Breast epithelium (tissue), 4 donors: ENCODE data around the gene HSPBAP1. TPM values are rescaled to one million over a fixed set of nuclear protein-coding genes. Genes with fewer than 3 reads are reported as not detected.

Experiments
- DNase-seq, 2 donors: peaks; one replicate each; pipeline ENCODE4 v3.0.0-alpha.2; 2019; ENCODE audit warnings: low spot score in 2 of 2
- H3K27ac ChIP-seq, 2 donors: fragments of 200-600 bp; sonication (generic) in 1 of 2; one replicate each; pipeline ENCODE4 v1.5.1; 2016 to 2019; ENCODE audit warnings: mild to moderate bottlenecking in 1 of 2
- H3K27me3 ChIP-seq, 2 donors: fragments of 200-600 bp; sonication (generic) in 1 of 2; one replicate each; pipeline versions ENCODE4 v1.5.1 to v1.6.0; 2017 to 2019; ENCODE audit warnings: control low read depth in 1 of 2, mild to moderate bottlenecking in 1 of 2
- H3K36me3 ChIP-seq: fragments of 200-600 bp; one replicate; pipeline ENCODE4 v1.5.1; 2019
- H3K4me1 ChIP-seq, 2 donors: fragments of 200-600 bp; sonication (generic); one replicate each; pipeline ENCODE4 v1.5.1; 2016 to 2019; ENCODE audit warnings: control low read depth in 1 of 2
- H3K4me3 ChIP-seq, 3 donors: fragments of 200-600 bp; sonication (generic); 1 replicate in 2 of 3; 2 replicates in 1 of 3; pipeline ENCODE4 v1.5.1; 2016 to 2019; ENCODE audit warnings: mild to moderate bottlenecking in 3 of 3, moderate library complexity in 2 of 3
- H3K9me3 ChIP-seq, 2 donors: fragments of 200-600 bp; sonication (generic) in 1 of 2; one replicate each; pipeline ENCODE4 v1.5.1; 2016 to 2019; ENCODE audit warnings: control low read depth in 1 of 2
- POLR2A ChIP-seq: fragments of 450-650 bp; IDR thresholded peaks from one replicate; pipeline ENCODE4 v1.6.1; 2016; ENCODE audit warnings: antibody characterized with exemption, mild to moderate bottlenecking, moderate library complexity
- POLR2AphosphoS5 ChIP-seq, 3 donors: sonication (generic); formaldehyde crosslinking; IDR thresholded peaks; one replicate each; pipeline ENCODE4 v1.6.1; 2017; ENCODE audit warnings: antibody characterized with exemption in 3 of 3
- intact Hi-C: fragments of 100-400 bp; cut with DNase I; formaldehyde crosslinking; loops from one replicate; pipeline ENCODE4 v1.15.1; 2023; ENCODE audit warnings: low total_unique reads
- total RNA-seq, 3 donors: library from RNA; depleted of rRNA; stranded (reverse); fragments of >200 nt; gene quantifications; one replicate each; pipeline ENCODE4 v1.1.0, GENCODE V29; 2016
- TF ChIP-seq, protein P1 (sequence below), 3 donors: fragments of 450-650 bp; IDR thresholded peaks; one replicate each; pipeline ENCODE4 v1.5.1; 2016 to 2017; ENCODE audit warnings: antibody characterized with exemption in 3 of 3, mild to moderate bottlenecking in 3 of 3, moderate library complexity in 3 of 3

Gene HSPBAP1
- total RNA-seq, 3 donors from 2014 or later = 11.7 to 18.6 (median 15.7) TPM

DNA sequence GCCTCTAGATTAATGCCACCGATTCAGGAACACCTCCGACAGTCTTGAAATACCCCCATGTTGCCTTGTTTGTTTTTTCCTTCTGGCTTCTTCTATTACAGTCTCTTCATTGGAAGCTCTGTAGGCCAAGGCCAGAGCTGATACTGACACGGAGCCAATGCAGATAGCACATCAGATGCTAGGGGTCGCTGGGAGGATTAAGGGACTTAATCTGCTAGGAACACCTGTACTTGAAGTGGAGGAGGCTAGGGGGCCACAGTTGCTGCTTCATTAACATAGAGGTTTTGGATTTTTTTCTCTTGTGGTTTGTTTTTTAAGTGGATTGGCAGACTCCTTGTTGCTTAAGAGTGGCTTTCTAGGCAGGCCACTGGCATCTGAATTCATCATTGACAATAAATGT is 63.4 kb downstream of the HSPBAP1 start:
- Histone ChIP-seq H3K27me3 (no peaks in the 10 kb centered on the region), H3K27ac (no peak overlapping the region), H3K36me3 (no peaks in the 10 kb centered on the region), H3K9me3 (no peaks in the 10 kb centered on the region), H3K4me1 (no peaks in the 10 kb centered on the region), H3K4me3 (no peak overlapping the region)
- intact Hi-C loops = no loop called here
- DNase-seq = no peak
- TF ChIP-seq POLR2AphosphoS5 (IDR thresholded peaks at IDR 0.05) (no peak), POLR2A (no peak)
- TF ChIP-seq, protein P1, sequence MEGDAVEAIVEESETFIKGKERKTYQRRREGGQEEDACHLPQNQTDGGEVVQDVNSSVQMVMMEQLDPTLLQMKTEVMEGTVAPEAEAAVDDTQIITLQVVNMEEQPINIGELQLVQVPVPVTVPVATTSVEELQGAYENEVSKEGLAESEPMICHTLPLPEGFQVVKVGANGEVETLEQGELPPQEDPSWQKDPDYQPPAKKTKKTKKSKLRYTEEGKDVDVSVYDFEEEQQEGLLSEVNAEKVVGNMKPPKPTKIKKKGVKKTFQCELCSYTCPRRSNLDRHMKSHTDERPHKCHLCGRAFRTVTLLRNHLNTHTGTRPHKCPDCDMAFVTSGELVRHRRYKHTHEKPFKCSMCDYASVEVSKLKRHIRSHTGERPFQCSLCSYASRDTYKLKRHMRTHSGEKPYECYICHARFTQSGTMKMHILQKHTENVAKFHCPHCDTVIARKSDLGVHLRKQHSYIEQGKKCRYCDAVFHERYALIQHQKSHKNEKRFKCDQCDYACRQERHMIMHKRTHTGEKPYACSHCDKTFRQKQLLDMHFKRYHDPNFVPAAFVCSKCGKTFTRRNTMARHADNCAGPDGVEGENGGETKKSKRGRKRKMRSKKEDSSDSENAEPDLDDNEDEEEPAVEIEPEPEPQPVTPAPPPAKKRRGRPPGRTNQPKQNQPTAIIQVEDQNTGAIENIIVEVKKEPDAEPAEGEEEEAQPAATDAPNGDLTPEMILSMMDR (IDR thresholded peaks at IDR 0.05) = no peak

DNA sequence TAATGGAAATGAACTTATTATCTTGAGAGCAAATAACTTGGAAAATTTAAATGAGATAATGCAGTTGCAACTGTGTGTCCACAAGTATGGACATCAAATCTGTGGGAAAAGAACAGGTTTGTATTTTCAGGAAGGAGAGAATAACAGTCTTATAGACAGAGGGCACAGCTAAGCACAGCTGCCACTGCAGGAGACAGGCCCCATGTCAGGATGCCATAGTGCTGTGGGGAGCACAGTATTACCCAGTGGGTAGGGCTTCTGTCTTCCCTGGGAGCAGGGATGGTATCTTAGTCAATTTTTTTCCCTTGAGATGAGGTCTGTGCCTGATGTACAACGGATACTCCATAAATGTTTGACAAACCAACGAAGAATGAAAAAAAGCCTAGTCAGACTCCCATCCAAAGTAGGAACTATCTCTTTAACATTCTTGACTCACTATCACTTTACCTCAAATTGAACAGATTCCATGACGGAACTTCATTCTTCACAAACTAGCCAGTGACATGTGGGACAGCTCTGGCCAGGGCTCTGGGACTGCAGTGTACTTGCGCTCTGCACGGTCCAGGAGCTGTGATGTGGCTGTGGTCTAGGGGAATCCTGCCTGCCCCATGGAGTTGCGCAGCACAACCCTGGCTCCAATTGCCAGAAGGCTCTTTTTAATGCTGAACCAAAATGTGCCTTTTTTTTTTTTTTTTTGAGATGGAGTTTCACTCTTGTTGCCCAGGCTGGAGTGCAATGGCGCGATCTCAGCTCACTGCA is 64.7 kb downstream of the HSPBAP1 start:
- TF ChIP-seq, protein P1 (IDR thresholded peaks at IDR 0.05) = no peak
- TF ChIP-seq POLR2A (no peak), POLR2AphosphoS5 (IDR thresholded peaks at IDR 0.05) (no peak)
- no peak overlapping the region for H3K4me3 ChIP-seq
- no peaks in the 10 kb centered on the region for H3K9me3 ChIP-seq
- no peak for DNase-seq
- no peaks in the 10 kb centered on the region for H3K4me1 ChIP-seq
- no peak overlapping the region for H3K27ac ChIP-seq
- no peaks in the 10 kb centered on the region for H3K36me3 ChIP-seq
- intact Hi-C loops = no loop called here
- H3K27me3 ChIP-seq = no peaks in the 10 kb centered on the region

DNA sequence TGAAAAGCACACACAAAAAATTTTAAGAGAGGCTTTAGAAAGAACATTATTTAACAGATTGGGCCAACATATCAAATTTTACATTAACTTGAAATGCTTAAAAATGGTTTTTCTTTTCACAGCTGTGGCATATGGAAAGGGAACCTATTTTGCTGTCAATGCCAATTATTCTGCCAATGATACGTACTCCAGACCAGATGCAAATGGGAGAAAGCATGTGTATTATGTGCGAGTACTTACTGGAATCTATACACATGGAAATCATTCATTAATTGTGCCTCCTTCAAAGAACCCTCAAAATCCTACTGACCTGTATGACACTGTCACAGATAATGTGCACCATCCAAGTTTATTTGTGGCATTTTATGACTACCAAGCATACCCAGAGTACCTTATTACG is 65.4 kb downstream of the HSPBAP1 start:
- no peaks in the 10 kb centered on the region for H3K9me3 ChIP-seq
- no peaks in the 10 kb centered on the region for H3K36me3 ChIP-seq
- no peak for DNase-seq
- TF ChIP-seq, protein P1 (IDR thresholded peaks at IDR 0.05) = no peak
- no peak for TF ChIP-seq POLR2A
- no peak for TF ChIP-seq POLR2AphosphoS5 (IDR thresholded peaks at IDR 0.05)
- no peaks in the 10 kb centered on the region for H3K27me3 ChIP-seq
- no peaks in the 10 kb centered on the region for H3K4me1 ChIP-seq
- H3K4me3 ChIP-seq = no peak overlapping the region
- intact Hi-C loops = no loop called here
- no peak overlapping the region for H3K27ac ChIP-seq

DNA sequence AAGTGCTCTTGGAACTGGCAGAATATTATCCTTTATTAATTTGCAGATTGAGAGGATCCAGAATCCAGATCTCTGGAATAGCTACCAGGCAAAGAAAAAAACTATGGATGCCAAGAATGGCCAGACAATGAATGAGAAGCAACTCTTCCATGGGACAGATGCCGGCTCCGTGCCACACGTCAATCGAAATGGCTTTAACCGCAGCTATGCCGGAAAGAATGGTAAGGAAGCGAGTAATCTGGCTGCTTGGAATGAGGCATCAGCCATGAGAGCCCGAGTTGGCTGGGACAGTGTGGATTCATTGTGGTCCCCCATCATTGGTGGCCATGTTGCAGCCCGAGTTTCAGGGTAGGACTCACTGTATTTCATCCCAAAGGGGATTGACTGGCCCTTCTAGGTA is 65.9 kb downstream of the HSPBAP1 start:
- no peak for TF ChIP-seq POLR2A
- TF ChIP-seq POLR2AphosphoS5 (IDR thresholded peaks at IDR 0.05) = no peak
- TF ChIP-seq, protein P1 (IDR thresholded peaks at IDR 0.05) = no peak
- Histone ChIP-seq H3K27ac (no peak overlapping the region), H3K4me1 (no peaks in the 10 kb centered on the region), H3K36me3 (no peaks in the 10 kb centered on the region), H3K27me3 (no peaks in the 10 kb centered on the region), H3K4me3 (no peak overlapping the region), H3K9me3 (no peaks in the 10 kb centered on the region)
- intact Hi-C loops = no loop called here
- DNase-seq = no peak

DNA sequence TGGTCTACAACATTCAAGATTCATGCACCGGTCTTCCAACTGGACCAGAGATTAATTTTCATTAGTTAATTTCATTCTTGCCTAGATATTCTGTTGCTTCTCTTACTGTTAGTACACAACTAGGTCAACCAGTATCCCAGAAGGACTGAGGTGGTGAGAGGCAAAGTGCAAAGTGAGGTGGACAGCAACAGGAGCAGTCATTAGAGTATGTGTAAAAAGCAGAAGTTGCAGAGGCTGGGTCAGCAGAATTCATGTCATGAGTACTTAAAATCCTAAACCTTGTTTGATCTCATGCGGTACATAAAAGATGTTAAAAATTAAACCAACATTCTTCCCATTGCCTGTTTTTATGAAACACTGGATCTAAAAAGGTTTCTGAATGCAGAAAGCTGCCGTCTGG is 66.3 kb downstream of the HSPBAP1 start:
- DNase-seq = no peak
- Histone ChIP-seq H3K9me3 (no peaks in the 10 kb centered on the region), H3K27ac (no peak overlapping the region), H3K4me1 (no peaks in the 10 kb centered on the region), H3K27me3 (no peaks in the 10 kb centered on the region), H3K36me3 (no peaks in the 10 kb centered on the region), H3K4me3 (no peak overlapping the region)
- intact Hi-C loops = no loop called here
- TF ChIP-seq POLR2AphosphoS5 (IDR thresholded peaks at IDR 0.05) = no peak
- TF ChIP-seq, protein P1 (IDR thresholded peaks at IDR 0.05) = no peak
- no peak for TF ChIP-seq POLR2A
